Measurements from ENCODE around the gene DNAH8. TPM values are rescaled to one million over a fixed set of nuclear protein-coding genes. Genes with fewer than 3 reads are reported as not detected.

The DNAH8 gene
- total RNA-seq, 1 experiment from 2014 or later, result not detected

GRCh38 chr6:38673397-38674165 is 41.5 kb upstream of the DNAH8 start:
- intact Hi-C loops (cut with micrococcal nuclease; ENCODE audit: unreplicated experiment), result no loop called here

More at GRCh38 chr6:38673397-38674165, 41.5 kb upstream of the DNAH8 start:
- Histone ChIP-seq H3K27ac (ENCODE audit: low read length) (no peak overlapping the region), H3K9me3 (ENCODE audit: control insufficient read depth, insufficient read depth, low read depth, low read length) (no peaks in the 10 kb centered on the region), H3K27me3 (ENCODE audit: control insufficient read depth, insufficient read depth, low read length) (no peaks in the 10 kb centered on the region), H3K4me1 (ENCODE audit: control insufficient read depth, insufficient read depth, low read length) (no peaks in the 10 kb centered on the region), H3K4me3 (ENCODE audit: low read depth in 2 of 2, low read length in 2 of 2) (no peak overlapping the region), H3K36me3 (ENCODE audit: control insufficient read depth, insufficient read depth, low read length) (peaks cover 14% of the 10 kb centered on the region)
- CTCF ChIA-PET, result no interaction called here
- ATAC-seq (no peak), DNase-seq (ENCODE audit: low read depth, low spot score) (no peak)
- no TSS peak for BruUV-seq (replicated peaks)
- in situ Hi-C loops (cut with HindIII; ENCODE audit: low pct_unique_long_range_greater_than_20kb, low sequenced_read_pairs), result no loop called here
- TF ChIP-seq TCF7L2 (IDR thresholded peaks at IDR 0.05; ENCODE audit: low read depth, low read length), result no peak
- no peak; the same call in 1 of the 2 replicates for TF ChIP-seq POLR2AphosphoS5 (IDR thresholded peaks at IDR 0.05; ENCODE audit: low read depth, low read length)
- TF ChIP-seq REST (IDR thresholded peaks at IDR 0.05; ENCODE audit: insufficient read depth in 1 of 2, low read depth in 2 of 2, low read length in 1 of 2), result no peak
- TF ChIP-seq CTCF (IDR thresholded peaks at IDR 0.05), result no peak
- no peak for TF ChIP-seq SIN3A (IDR thresholded peaks at IDR 0.05; ENCODE audit: borderline replicate concordance, insufficient read depth, low read depth, low read length)
- POLR2A ChIA-PET, result no interaction called here

All from Panc1 (cell line).